K562 (cell line): ENCODE measurements around the gene UQCRC2. TPM values are rescaled to one million over a fixed set of nuclear protein-coding genes. Genes with fewer than 3 reads are reported as not detected.

ENCODE experiments used
- ATAC-seq: fragments of 200-7000 bp; cut with Tn5 transposase; 3 replicates; pipeline ENCODE4 v1.9.1; 2020; ENCODE audit warnings: moderate library complexity
- BruUV-seq: library from RNA; stranded (reverse); fragments of 400-500 nt; replicated peaks from 2 replicates; lab custom pipeline; 2021; lab: Mats Ljungman, UMichigan
- CTCF ChIA-PET: fragments of 300-600 bp; formaldehyde crosslinking; extraction: SDS; loops from one replicate; lab custom pipeline; 2021; ENCODE audit warnings: low intra/inter-chr PET ratio; lab: Yijun Ruan, JAX
- POLR2A ChIA-PET: fragments of 300-600, 350-650 bp; sonication (Branson Sonifier 250); formaldehyde crosslinking; extraction: SDS; loops from one replicate; lab custom pipeline; 2021; ENCODE audit warnings: antibody characterized with exemption, inconsistent platforms; lab: Yijun Ruan, JAX
- DNase-seq, 4 experiments: peaks; one replicate each; pipeline versions ENCODE4 v3.0.0 to v3.0.0-alpha.2; 2011 to 2018; ENCODE audit warnings: low spot score in 3 of 4, mixed read lengths in 3 of 4; ENCODE audit errors: extremely low read depth in 1 of 4
- FAIRE-seq: peaks from 2 replicates; lab custom pipeline; 2011; peaks lifted over from hg19 to GRCh38; lab: Jason Lieb, UNC
- H2AFZ ChIP-seq: 2 replicates; pipeline ENCODE4 v1.6.0; 2011; ENCODE audit warnings: low read depth, low read length, control low read depth, inconsistent platforms
- H3K27ac ChIP-seq: fragments of 200-600 bp; 3 replicates; pipeline ENCODE4 v1.8.0; 2011; ENCODE audit warnings: low read depth, mild to moderate bottlenecking, control low read depth, inconsistent platforms, low read length, moderate library complexity, mixed read lengths; ENCODE audit errors: extremely low read depth
- H3K27me3 ChIP-seq, 2 experiments: fragments of 300-600 bp in 1 of 2; 2 replicates in 1 of 2; 3 replicates in 1 of 2; pipeline versions ENCODE4 v1.6.0 to v1.8.0; 2011; ENCODE audit warnings: inconsistent platforms in 2 of 2, low read length in 2 of 2, mild to moderate bottlenecking in 1 of 2, mixed read lengths in 1 of 2, moderate library complexity in 1 of 2; ENCODE audit not compliant: control insufficient read depth in 2 of 2, insufficient read depth in 2 of 2
- H3K36me3 ChIP-seq: fragments of 300-600 bp; 3 replicates; pipeline ENCODE4 v1.8.0; 2011; ENCODE audit warnings: mild to moderate bottlenecking, low read length, inconsistent platforms; ENCODE audit not compliant: control insufficient read depth, insufficient read depth
- H3K4me1 ChIP-seq, 2 experiments: fragments of 200-600 bp in 1 of 2; replicated peaks in 1 of 2; 2 replicates in 1 of 2; 3 replicates in 1 of 2; pipeline versions ENCODE4 v1.5.1 to v1.8.0; 2011; ENCODE audit warnings: inconsistent platforms in 2 of 2, low read length in 2 of 2, mild to moderate bottlenecking in 1 of 2, mixed read lengths in 1 of 2, moderate library complexity in 1 of 2; ENCODE audit not compliant: control insufficient read depth in 2 of 2, insufficient read depth in 2 of 2
- H3K4me2 ChIP-seq: 2 replicates; pipeline ENCODE4 v1.6.1; 2011; ENCODE audit warnings: low read length, control low read depth, inconsistent platforms, mixed read lengths; ENCODE audit not compliant: insufficient read depth
- H3K4me3 ChIP-seq: fragments of 200-600 bp; sonication (generic), shearing (Covaris generic); 2 replicates; pipeline ENCODE4 v1.5.1; 2016; ENCODE audit warnings: control low read depth, inconsistent platforms
- H3K79me2 ChIP-seq: fragments of 200-600 bp; 3 replicates; pipeline ENCODE4 v1.8.0; 2011; ENCODE audit warnings: low read length, inconsistent platforms; ENCODE audit not compliant: control insufficient read depth, insufficient read depth
- H3K9ac ChIP-seq, 2 experiments: 2 replicates each; pipeline versions ENCODE4 v1.6.0 to v1.6.1; 2011; ENCODE audit warnings: low read depth in 2 of 2, low read length in 2 of 2, control low read depth in 1 of 2, inconsistent platforms in 1 of 2, mild to moderate bottlenecking in 1 of 2, mixed read lengths in 1 of 2; ENCODE audit not compliant: insufficient read depth in 1 of 2
- H3K9me1 ChIP-seq: one replicate; pipeline ENCODE4 v1.6.0; 2011; ENCODE audit warnings: inconsistent platforms, mild to moderate bottlenecking, low read length, moderate library complexity; ENCODE audit not compliant: control insufficient read depth, insufficient read depth
- H3K9me3 ChIP-seq: replicated peaks from 2 replicates; pipeline ENCODE4 v1.5.1; 2011; ENCODE audit warnings: low read depth, low read length, inconsistent platforms; ENCODE audit not compliant: control insufficient read depth, insufficient read depth
- H4K20me1 ChIP-seq: replicated peaks from 2 replicates; pipeline ENCODE4 v1.6.1; 2011; ENCODE audit warnings: low read length, inconsistent platforms, mixed read lengths; ENCODE audit not compliant: control insufficient read depth, insufficient read depth
- GTF2F1 ChIP-seq: IDR thresholded peaks from 2 replicates; pipeline ENCODE4 v1.6.1; 2011; ENCODE audit warnings: low read depth, low read length, improper control_type of control experiment
- MED1 ChIP-seq: sonication (generic); formaldehyde crosslinking; IDR thresholded peaks from 2 replicates; pipeline ENCODE4 v1.8.1; 2023; ENCODE audit warnings: missing genetic modification reagents, borderline replicate concordance
- NCOA2 ChIP-seq, 2 experiments: fragments of 450-650 bp; IDR thresholded peaks; 2 replicates each; pipeline ENCODE4 v1.6.1; 2018; ENCODE audit warnings: mild to moderate bottlenecking in 2 of 2, moderate library complexity in 1 of 2; ENCODE audit not compliant: partially characterized antibody in 2 of 2
- NR1H2 ChIP-seq: sonication (generic); formaldehyde crosslinking; IDR thresholded peaks from 2 replicates; pipeline ENCODE4 v1.4.0; 2020; ENCODE audit warnings: mild to moderate bottlenecking, missing genetic modification reagents
- TAL1 ChIP-seq: fragments of 450-650 bp; IDR thresholded peaks from 2 replicates; pipeline ENCODE4 v1.6.1; 2016; ENCODE audit warnings: mild to moderate bottlenecking
- TCF7L2 ChIP-seq: fragments of 150-350 bp; IDR thresholded peaks from 2 replicates; pipeline ENCODE4 v1.6.1; 2016; ENCODE audit warnings: low read depth, mild to moderate bottlenecking, low read length, moderate library complexity
- XRCC4 ChIP-seq: IDR thresholded peaks from one replicate; pipeline ENCODE4 v1.6.1; 2011; ENCODE audit not compliant: insufficient read depth, insufficient read length; ENCODE audit errors: extremely low read depth
- ZHX1 ChIP-seq: fragments of 150-350 bp; conservative IDR thresholded peaks from 2 replicates; pipeline ENCODE4 v1.6.1; 2014; ENCODE audit warnings: low read length
- ZNF140 ChIP-seq: fragments of 250-450 bp; sonication (Bioruptor Pico); IDR thresholded peaks from 2 replicates; pipeline ENCODE4 v1.8.0; 2021; ENCODE audit warnings: moderate library complexity, mild to moderate bottlenecking, inconsistent platforms
- ZNF561 ChIP-seq: fragments of 450-650 bp; formaldehyde crosslinking; conservative IDR thresholded peaks from 2 replicates; pipeline ENCODE4 v1.4.0; 2020; ENCODE audit warnings: mild to moderate bottlenecking, moderate library complexity
- WGBS: fragments of 100-300 bp; shearing (Covaris generic); methylation state at CpG from one replicate; pipeline ENCODE4 v1.1.6; 2016; ENCODE audit warnings: low coverage, mixed read lengths; ENCODE audit not compliant: insufficient coverage; ENCODE audit errors: missing lambda C conversion rate; 5-methylcytosine and 5-hydroxymethylcytosine counted together
- in situ Hi-C: fragments of 300-500 bp; cut with MboI; formaldehyde crosslinking; loops from 4 replicates; pipeline ENCODE4 v1.15.0; 2018; ENCODE audit warnings: inconsistent platforms, mixed read lengths
- intact Hi-C: fragments of 100-400 bp; cut with micrococcal nuclease; formaldehyde crosslinking; loops from 2 replicates; pipeline ENCODE4 v1.14.2; 2022
- polyA plus RNA-seq, 8 experiments: library from polyadenylated mRNA; depleted of rRNA in 4 of 8; stranded (reverse) in 5 of 8; unstranded in 3 of 8; fragments of >200 nt; fragmentation: Nextera tagmentation in 2 of 8; fragmentation: Illumina TruSeq in 1 of 8; extraction: Ambion mirVana in 2 of 8; extraction: Trizol in 1 of 8; gene quantifications; 2 replicates each; pipeline versions ENCODE4 v1.2.1 to v1.2.3, GENCODE V29; 2011 to 2014; ENCODE audit warnings: inconsistent platforms in 1 of 8, missing spikeins in 1 of 8
- total RNA-seq, 7 experiments: library from RNA; depleted of rRNA in 6 of 7; stranded (reverse); fragments of >200 nt in 6 of 7; fragmentation: Illumina TruSeq in 2 of 7; extraction: Trizol in 2 of 7; gene quantifications; 2 replicates each; pipeline versions ENCODE4 v1.2.1 to v1.2.3, GENCODE V29; 2011 to 2021; ENCODE audit warnings: low replicate concordance in 1 of 7

UQCRC2 gene
- total and polyA plus RNA-seq, 9 of the 15 experiments (the other 6 are each of a cell fraction or from before 2014, with no cell fraction given): 177 to 516 (median 319) TPM

- WGBS: 69% methylated on average over 4 of the region's 4 CpGs
- Histone ChIP-seq H3K9me1 (no peaks in the 10 kb centered on the region), H3K4me3 (no peak overlapping the region), H3K36me3 (no peaks in the 10 kb centered on the region), H3K4me2 (no peak overlapping the region), H3K27me3 (no peaks in the 10 kb centered on the region), H3K9me3 (no peaks in the 10 kb centered on the region), H3K4me1 (no peaks in the 10 kb centered on the region), H2AFZ (no peak overlapping the region), H3K9ac (no peak overlapping the region), H3K79me2 (peaks cover 21% of the 10 kb centered on the region; the same call in 2 of the 3 replicates), H4K20me1 (peaks cover 8% of the 10 kb centered on the region; the same call in 1 of the 2 replicates), H3K27ac (no peak overlapping the region)
- DNase-seq (no peak), ATAC-seq (no peak), FAIRE-seq (no peak)
- in situ Hi-C loops: no loop called here
- intact Hi-C loops: no loop called here
- TF ChIP-seq XRCC4: no peak
- TF ChIP-seq NCOA2 (IDR thresholded peaks at IDR 0.05; ENCODE audit: partially characterized antibody in 2 of 2): no peak
- no peak for TF ChIP-seq ZHX1
- TF ChIP-seq TCF7L2: no peak
- TF ChIP-seq MED1 (CRISPR knock-in tag): no peak
- TF ChIP-seq TAL1: no peak
- no peak for TF ChIP-seq ZNF140 (CRISPR knock-in tag)
- TF ChIP-seq ZNF561: no peak
- TF ChIP-seq GTF2F1: no peak
- no peak for TF ChIP-seq NR1H2
- ChIA-PET CTCF (no interaction called here), POLR2A (interaction anchor here (0.6 to 1.5 kb wide), 3 partner anchors 8 to 108 kb away, joined by 3 to 6 read pairs (median 4); partner anchors contain the start of gene MOSMO)
- BruUV-seq: no TSS peak
Observed at GRCh38 chr16:22016927-22017326, 63.8 kb downstream of the UQCRC2 start.
